Progenitor cell of endocrine pancreas (in vitro differentiated cells): ENCODE results near the gene MRFAP1. TPM values are rescaled to one million over a fixed set of nuclear protein-coding genes. Genes with fewer than 3 reads are reported as not detected.

Experiments
- DNase-seq: peaks from one replicate; pipeline ENCODE4 v3.0.0; 2021; ENCODE audit warnings: low spot score; ENCODE audit not compliant: unreplicated experiment
- H3K27ac Mint-ChIP-seq: 2 replicates; pipeline ENCODE4 v1.8.0; 2021; ENCODE audit warnings: mild to moderate bottlenecking, moderate library complexity, mixed read lengths
- H3K27me3 Mint-ChIP-seq: 2 replicates; pipeline ENCODE4 v1.8.0; 2021; ENCODE audit warnings: mixed read lengths
- H3K36me3 Mint-ChIP-seq: 2 replicates; pipeline ENCODE4 v1.8.0; 2022; ENCODE audit warnings: mixed read lengths; ENCODE audit not compliant: insufficient read depth
- H3K4me1 Mint-ChIP-seq: 2 replicates; pipeline ENCODE4 v1.8.0; 2021; ENCODE audit warnings: low read depth, mixed read lengths
- H3K4me3 Mint-ChIP-seq: 2 replicates; pipeline ENCODE4 v1.8.0; 2021; ENCODE audit warnings: low read depth, mild to moderate bottlenecking, moderate library complexity, mixed read lengths
- H3K9me3 Mint-ChIP-seq: 2 replicates; pipeline ENCODE4 v1.8.0; 2021; ENCODE audit warnings: low read depth, mixed read lengths
- CTCF ChIP-seq: fragments of 200-600 bp; sonication (generic); IDR thresholded peaks from one replicate; pipeline ENCODE4 v1.5.0; 2021; ENCODE audit warnings: antibody characterized with exemption, mild to moderate bottlenecking; ENCODE audit not compliant: unreplicated experiment
- total RNA-seq: library from RNA; stranded (reverse); gene quantifications from 2 replicates; pipeline ENCODE4 v1.2.1, GENCODE V29; 2021

The MRFAP1 gene
- total RNA-seq, 1 donor from 2014 or later: 223 TPM

GRCh38 chr4:6617246-6617645 lies 23.2 kb upstream of the MRFAP1 start:
- no peaks in the 10 kb centered on the region for H3K9me3 Mint-ChIP-seq
- H3K4me1 Mint-ChIP-seq: no peaks in the 10 kb centered on the region
- TF ChIP-seq CTCF: no peak
- H3K27ac Mint-ChIP-seq: no peak overlapping the region
- H3K4me3 Mint-ChIP-seq: no peak overlapping the region
- H3K36me3 Mint-ChIP-seq: peaks cover 17% of the 10 kb centered on the region
- H3K27me3 Mint-ChIP-seq: no peaks in the 10 kb centered on the region
- no peak for DNase-seq

GRCh38 chr4:6618386-6619115 lies 21.9 kb upstream of the MRFAP1 start:
- no peaks in the 10 kb centered on the region for H3K4me1 Mint-ChIP-seq
- no peak for TF ChIP-seq CTCF
- peaks cover 15% of the 10 kb centered on the region for H3K36me3 Mint-ChIP-seq
- no peaks in the 10 kb centered on the region for H3K9me3 Mint-ChIP-seq
- H3K27ac Mint-ChIP-seq: no peak overlapping the region
- DNase-seq: no peak
- no peaks in the 10 kb centered on the region for H3K27me3 Mint-ChIP-seq
- no peak overlapping the region for H3K4me3 Mint-ChIP-seq

- no peak for DNase-seq
- Mint-ChIP-seq H3K27me3 (no peaks in the 10 kb centered on the region), H3K9me3 (no peaks in the 10 kb centered on the region), H3K4me3 (no peak overlapping the region), H3K27ac (no peak overlapping the region), H3K4me1 (no peaks in the 10 kb centered on the region), H3K36me3 (peaks cover 15% of the 10 kb centered on the region)
- no peak for TF ChIP-seq CTCF
Measured at GRCh38 chr4:6619116-6619465, 21.4 kb upstream of the MRFAP1 start.

- no peaks in the 10 kb centered on the region for H3K4me1 Mint-ChIP-seq
- no peaks in the 10 kb centered on the region for H3K9me3 Mint-ChIP-seq
- H3K27me3 Mint-ChIP-seq: no peaks in the 10 kb centered on the region
- H3K27ac Mint-ChIP-seq: no peak overlapping the region
- H3K4me3 Mint-ChIP-seq: no peak overlapping the region
- peaks cover 15% of the 10 kb centered on the region for H3K36me3 Mint-ChIP-seq
- no peak for TF ChIP-seq CTCF
- no peak for DNase-seq
Measured at GRCh38 chr4:6619466-6620255, 20.8 kb upstream of the MRFAP1 start.

- no peak for TF ChIP-seq CTCF
- H3K36me3 Mint-ChIP-seq: peaks cover 15% of the 10 kb centered on the region
- DNase-seq: no peak
- no peaks in the 10 kb centered on the region for H3K4me1 Mint-ChIP-seq
- no peaks in the 10 kb centered on the region for H3K9me3 Mint-ChIP-seq
- H3K4me3 Mint-ChIP-seq: no peak overlapping the region
- H3K27me3 Mint-ChIP-seq: no peaks in the 10 kb centered on the region
- no peak overlapping the region for H3K27ac Mint-ChIP-seq
Measured at GRCh38 chr4:6620296-6620695, 20.2 kb upstream of the MRFAP1 start.
